Activated CD4-positive, CD25-positive, alpha-beta regulatory T cell treated with anti-CD3 and anti-CD28 coated beads, Interleukin-2, amount 50 U/mL, for 16 hours (primary cell): ENCODE data around the gene EIF5AL1.
"Not testable (repeated sequence)": the region's sequence is repeated elsewhere in the genome, so short reads cannot be mapped to it uniquely, and the experiment has no call there.

ENCODE experiments used
- DNase-seq: peaks from one replicate; pipeline ENCODE4 v3.0.0-alpha.2; 2020; ENCODE audit warnings: low read depth, low spot score

EIF5AL1 gene

DNA sequence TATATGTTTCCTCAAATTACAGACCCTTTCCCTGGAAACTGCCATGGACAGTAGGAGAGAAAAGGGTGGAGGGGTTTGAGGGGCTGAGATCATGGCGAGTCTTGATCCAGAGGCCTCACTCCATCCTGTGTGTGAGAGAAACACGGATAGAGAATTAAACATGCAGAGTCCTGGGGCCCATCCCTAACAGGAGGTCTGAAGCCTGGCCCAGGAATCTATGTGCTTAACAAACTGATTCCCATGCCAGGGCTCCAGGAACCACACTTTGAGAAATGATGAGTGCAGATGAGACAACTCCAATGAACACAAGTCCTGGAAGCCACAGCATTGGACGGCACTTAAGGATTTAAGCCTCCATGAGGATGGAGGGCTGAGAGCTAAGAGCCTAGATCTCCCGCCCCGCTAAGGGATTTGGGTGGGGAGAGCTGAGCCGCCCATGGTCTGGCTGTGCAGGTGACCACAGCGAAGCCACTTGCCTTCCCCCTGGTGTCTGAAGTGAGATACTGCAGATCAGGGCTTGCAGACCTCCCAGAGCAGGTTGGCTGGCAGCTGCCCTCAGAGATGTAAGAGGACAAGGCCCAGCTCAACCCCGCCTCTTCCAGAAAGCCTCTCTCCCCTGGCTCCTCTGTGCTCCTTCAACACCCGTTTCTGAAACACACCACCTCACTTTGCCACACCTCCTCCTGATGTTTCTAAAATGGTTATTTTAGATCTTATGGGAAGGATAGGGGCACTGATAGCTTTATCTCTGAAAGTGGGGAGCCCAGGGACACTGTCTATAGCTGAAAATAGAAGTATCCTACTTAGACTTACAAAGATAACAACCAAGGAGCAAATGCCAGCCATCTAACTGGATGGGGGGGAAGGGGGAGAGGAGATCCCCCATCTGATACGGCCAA is 24.8 kb upstream of the EIF5AL1 start:
- no peak for DNase-seq

DNA sequence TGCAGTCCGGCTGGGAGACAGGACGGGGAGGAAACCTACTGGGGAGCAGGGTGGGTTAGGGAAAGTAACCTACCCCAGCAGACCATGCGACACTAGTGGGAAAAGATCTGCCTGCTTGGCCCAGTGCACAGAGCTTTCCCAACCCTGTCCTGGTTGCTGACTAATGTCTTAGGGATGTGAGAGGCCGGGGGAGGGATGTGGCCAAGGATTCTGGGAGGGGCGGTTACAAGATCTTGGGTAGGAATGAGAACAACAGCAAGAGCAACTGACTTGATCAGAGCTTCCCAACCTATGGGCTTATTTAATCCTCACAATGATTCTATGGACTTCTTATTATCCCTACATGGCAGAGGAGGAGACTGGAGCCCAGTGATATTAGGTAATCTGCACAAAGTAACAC is 24.0 kb upstream of the EIF5AL1 start:
- DNase-seq = no peak

DNA sequence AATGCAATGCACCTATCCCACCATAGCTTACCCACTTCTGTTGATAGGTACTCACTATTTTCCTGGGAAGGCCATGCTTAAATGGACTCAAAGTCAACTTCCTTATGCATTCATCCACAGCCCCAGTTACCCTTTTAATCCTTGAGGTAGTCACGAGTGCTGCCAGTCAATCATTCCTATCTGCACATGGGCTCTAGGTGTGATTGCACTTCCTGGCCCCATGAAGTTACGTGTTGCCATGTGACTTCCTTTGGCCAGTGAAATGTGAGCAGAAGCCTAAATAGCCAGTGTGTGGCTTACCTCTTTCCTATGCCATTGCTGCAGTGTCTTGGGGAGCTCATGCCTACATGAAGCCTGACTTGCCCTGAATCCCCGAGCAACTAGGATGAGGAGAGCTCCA is 23.5 kb upstream of the EIF5AL1 start:
- no peak for DNase-seq

DNA sequence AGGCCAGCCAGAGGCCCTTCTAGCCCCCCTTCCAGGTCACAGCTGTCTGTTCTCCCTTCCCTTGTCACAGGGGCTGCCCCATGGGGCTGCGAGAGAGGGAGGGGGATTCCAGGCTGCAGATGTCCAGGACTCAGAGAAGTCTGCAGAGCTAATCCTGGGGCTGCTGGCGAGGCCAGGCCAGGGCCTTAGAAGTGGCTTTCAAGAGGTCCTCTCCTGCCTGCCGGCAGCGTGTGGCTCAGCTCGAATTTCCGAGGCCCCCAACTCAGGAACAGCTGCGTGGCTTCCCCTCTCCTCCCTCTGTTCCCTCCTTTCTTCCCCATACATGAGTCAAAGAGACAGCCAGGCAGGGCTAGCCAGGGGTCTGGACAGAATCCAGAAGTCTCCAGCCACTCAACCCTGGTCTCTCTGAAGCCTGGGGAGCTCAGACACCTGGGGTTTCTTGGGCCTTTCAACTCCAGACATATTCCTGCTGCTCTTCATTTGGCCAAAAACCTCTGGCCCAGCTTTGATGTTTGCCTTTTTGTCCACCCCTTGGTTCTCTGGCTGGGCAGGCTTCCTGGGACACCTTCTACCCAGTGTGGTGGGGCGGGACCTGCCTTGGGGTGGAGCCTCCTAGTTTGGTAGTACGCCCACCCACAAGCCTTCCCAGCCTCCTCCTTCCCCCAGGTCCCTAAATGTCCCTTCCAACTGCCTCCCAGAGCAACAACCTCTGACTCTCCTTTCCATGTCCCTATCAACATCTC is 21.8 kb upstream of the EIF5AL1 start:
- DNase-seq = no peak

DNA sequence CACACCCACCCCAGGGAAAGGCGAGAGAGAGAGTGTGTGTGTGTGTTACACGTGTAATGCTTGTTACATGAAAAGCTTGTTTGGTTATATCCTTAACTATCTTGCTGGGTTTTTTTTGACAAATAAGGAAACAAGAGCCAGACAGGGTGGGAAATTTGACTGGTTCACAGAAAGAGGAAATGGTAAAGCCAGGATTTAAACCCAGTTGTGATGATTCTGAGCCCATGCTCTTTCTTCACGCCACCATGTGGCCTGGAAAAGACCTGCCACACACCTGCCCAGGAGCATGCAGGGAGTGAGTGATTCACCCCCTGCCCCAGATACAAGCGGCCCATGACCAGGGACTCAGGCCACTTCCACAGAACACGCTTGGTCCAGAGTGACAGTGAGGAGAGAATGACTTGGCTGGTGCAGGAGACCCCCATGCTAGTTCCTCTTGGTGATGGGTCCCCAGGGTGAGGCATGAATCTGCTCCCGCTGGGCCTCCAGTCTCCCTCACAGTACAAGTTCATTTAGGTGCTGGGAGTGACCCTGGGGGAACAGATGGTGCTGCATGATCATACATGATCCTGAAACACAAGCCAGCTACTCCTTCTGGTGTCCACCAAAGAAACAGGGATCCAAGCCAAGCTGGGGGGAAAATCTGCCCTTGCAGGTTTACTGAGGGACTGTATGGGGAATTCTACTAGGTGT is 21.0 kb upstream of the EIF5AL1 start:
- no peak for DNase-seq

DNA sequence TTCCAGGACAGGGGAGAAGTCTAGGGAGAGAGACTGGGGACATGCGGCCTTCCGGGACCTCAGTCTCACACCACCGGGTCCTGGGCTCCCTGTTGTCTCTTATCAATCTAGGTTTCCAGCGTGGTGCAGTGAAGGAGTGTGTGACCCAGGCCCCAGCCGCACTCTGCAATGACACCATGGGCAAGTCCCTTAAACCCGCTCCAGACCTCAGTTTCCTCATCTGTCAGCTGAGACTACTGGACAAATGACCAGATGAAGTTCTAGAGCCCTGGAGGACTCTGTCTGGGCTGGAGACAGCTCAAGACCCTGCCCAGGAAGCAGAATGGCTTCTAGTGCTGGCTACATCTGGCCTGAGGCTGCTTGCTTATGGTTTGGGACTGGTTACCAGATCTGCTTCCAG is 20.1 kb upstream of the EIF5AL1 start:
- DNase-seq = no peak

DNA sequence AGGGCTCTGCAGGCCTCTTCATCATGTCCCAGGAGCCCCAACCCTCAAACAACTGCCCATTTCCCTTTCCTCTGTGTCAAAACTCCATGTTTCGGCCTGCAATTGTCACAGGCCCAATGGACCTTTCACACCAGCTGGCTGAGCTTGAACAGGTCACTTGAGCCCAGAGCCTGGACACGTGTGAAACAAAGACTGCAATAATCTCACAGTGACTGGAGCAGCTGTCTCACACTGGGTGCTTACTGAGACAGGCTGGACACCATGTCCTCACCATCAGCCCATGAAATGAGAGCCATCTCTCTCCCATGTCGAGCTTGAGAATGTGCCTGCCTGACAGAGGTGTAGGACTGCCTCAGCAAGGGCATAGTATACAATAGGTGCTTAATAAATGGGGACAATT is 19.5 kb upstream of the EIF5AL1 start:
- DNase-seq = no peak

DNA sequence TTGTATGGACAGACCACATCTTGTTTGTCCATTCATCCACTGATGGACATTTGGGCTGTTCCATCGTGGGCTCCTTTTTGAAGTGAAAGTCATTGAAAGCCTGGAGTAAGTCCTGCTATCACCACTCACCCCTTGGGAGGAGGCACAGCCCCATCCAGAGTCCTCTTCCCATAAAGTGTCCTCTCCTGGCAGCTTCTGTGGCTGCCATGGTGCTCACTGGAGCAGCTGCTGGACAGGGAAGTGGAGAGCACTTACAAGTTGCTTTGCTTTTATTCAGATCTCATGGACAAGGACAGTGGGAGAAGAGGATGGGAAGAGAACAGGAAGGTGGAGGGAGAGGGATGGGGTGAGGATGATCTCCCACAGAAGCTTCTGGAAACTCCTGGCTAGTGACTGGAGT is 18.5 kb upstream of the EIF5AL1 start:
- DNase-seq = no peak

DNA sequence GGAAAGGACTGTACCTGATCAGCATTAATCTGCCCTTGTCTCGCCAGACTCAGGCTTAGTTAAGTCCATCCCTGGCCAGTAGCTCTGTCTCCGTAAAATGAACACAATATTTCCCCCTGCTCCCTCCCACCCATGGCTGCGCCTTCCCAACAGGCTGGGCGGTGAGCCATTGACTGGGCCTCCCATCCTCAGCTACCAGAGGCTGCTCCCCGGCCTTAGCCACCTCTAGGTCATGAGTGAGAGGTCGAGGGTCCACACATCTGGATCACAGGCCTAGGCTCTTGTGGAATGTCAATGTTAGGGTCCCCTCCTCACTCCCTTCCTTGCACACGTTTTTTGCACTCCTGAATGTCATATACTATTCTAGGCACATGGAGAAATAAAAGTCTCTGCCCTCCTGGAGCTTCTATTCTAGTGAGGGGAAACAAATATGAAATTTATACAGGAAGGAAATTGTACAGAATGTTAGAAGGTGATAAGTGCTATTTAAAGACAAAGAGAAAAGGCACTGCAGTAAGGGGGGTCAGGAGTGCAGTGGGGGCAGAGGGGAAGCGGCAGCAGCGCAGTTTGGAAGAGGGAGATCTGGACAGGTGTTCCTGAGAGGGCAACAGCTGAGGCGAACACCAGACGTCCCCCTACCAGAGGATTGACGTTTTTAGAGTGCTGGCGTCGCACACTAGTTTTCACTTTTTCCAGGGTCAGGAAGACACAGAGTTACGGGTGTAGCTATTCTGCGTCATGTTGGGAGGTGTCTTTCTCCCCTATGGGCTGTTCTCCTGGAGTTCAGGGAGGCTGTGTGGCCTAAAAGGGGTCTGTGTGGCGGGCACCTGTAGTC is 17.2 kb upstream of the EIF5AL1 start:
- DNase-seq = no peak

DNA sequence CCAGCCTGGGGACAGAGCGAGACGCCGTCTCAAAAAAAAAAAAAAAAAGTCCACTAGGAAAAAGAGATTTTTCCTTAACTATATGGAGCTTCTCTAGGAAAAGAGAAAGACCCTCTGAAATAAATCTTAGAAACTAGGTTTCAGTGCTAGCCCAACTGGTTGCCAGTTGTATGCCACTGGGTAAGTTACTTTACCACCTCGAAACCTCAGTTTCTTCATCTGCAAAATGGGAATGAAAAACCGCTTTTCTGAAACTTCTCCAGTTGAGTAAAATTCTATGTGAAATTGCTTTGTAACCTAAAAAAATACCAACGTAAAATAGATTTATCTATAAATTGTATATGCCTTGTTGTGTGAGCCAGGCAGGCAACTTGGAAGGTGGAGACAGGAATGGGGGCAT is 16.5 kb upstream of the EIF5AL1 start:
- DNase-seq = no peak

DNA sequence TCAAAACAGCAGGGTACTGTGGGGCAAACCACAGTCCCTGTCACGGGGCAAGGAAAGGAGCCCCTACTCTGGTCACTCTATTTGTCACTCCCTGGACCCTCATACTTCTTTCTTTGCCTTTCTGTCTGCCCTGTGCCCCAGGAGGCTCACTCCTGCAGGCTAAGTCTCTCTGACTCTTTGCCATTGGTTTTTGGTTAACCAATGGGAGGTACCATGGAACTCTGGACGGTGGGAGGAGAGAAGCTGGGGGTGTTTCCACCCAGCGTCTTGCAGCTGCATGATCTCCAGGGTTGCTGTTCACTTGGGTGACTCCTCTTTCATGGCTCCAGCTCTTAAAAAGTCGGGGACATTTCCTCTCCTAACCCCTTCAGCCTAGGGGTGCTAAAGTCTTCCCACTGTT is 15.4 kb upstream of the EIF5AL1 start:
- no peak for DNase-seq

DNA sequence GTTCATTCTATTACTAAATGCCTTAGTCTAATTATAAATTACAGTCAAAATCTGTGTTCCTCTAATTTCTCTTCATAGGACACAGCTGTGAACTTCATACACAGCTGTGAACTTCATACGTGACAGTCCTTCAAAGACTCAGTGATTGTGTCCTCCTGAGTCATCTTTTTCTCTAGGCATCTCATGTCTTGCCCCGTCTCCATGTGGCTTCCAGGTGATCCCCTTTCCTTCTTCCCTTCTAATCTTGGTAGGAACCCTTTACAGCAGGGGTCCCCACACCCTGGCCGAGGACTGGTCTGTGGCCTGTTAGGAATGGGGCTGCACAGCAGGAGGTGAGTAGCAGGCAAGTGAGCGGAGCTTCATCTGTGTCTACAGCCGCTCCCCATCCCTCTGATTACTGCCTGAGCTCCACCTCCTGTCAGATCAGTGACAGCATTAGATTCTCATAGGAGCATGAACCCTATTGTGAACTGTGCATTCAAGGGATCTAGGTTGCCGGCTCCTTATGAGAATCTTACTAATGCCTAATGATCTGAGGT is 14.0 kb upstream of the EIF5AL1 start:
- DNase-seq = no peak

DNA sequence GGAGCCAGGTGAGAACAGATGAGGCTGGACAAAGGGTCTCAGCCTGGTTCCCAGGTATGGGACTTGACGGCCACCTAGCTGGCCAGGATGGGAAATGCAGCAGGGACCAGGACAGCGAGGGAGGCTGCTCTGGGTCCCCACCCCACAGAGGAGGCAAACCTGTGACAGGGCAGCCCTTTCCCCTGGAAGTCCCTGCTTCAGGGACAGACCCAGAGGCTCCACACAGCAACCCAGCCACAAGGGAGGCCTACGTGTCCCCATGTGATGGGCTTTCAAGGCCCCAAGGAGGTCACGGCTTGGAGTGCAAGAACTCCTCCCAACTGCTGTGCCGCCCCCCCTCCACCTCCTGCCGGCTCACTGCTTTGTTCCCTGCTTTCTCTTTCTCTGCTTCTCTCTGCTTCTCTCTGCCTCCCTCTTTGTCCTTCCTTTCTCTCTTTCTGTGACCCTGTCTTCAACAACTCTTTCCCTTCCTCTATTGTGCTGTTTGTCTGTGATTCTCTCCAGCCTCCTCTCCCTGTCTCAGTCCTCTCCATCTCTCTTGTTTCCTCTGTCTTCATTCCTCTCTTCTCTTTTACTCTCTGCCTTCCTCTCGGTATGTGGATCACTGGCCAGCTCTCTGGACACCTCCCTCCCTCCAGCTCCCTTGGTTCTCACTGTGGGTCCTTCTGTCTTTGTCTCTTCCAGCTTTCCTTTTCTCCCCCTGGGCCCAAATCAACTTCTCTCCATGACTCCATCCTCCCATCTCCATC is 9.6 kb upstream of the EIF5AL1 start:
- DNase-seq = no peak

DNA sequence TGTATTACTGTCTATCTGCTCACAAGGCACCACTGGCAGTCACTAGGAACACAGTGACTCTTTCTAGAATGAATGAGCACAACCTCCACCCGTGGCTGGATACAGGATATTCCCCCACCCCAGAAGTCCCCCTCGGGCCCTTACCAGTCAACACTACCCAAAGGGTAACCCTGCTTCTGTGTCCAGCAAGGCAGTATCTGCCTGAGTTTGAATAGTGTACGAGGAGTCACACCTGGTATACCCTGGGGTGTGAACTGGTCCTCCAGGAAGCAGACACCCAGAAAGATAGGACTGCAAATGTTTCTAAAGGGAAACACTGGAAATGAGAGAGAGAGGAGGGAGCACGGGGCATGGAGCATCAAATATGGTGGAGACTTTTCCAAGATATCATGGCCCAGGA is 8.5 kb upstream of the EIF5AL1 start:
- not testable (repeated sequence) for DNase-seq

DNA sequence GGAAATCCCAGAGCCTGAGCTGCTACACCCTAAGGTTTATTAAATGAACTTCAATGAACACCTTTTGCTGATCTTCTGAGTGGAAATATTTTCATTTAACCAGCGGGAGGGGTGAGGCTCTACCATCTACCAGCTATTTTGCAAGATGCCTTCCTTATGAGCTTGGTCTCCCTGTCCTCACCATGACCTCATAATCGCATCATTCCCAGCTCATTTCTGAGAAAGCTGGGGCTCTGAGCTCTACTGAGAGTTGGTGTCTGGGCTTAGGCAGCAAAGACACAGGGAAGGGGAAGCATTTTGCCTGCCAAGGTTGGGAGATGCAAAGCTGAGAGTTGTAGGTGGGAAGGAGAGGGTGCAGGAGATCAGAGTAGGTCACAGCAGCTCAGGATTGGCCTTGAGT is 7.8 kb upstream of the EIF5AL1 start:
- not testable (repeated sequence) for DNase-seq

DNA sequence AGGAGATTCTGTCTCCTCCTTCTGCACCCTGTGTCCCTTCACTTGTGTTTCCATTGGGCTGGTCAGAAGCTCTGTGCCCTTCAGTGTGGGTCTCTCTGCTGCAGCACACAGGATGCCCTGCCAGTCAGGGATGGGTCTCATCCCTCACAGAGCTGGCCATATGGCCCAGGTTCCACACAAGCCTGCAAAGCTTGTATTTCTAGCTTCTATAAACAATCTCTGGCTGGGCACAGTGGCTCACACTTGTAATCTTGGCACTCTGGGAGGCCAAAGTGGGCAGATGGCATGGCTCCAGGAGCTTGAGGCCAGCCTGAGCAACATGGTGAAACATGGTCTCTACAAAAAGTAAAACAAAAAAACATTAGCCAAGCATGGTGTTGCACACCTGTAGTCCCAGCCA is 7.0 kb upstream of the EIF5AL1 start:
- DNase-seq = not testable (repeated sequence)

DNA sequence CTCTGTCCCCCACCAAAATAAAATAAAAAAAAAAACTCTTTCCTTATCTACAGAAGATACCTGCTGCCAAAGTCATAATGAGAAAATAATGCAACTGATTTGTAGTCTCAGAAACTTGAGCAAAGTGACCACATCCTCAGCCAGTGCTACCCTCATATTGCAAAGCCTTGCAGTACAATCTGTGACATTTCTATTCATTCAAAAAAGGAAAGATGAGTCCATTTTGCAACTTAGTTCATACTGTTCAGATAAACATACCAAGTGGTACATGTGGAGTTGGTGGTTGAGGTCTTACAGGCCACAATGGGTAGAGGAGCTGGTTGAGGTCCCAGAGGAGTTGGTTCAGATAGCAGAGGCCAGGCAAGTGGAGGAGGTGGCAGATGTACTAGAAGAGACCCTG is 6.5 kb upstream of the EIF5AL1 start:
- DNase-seq = no peak

DNA sequence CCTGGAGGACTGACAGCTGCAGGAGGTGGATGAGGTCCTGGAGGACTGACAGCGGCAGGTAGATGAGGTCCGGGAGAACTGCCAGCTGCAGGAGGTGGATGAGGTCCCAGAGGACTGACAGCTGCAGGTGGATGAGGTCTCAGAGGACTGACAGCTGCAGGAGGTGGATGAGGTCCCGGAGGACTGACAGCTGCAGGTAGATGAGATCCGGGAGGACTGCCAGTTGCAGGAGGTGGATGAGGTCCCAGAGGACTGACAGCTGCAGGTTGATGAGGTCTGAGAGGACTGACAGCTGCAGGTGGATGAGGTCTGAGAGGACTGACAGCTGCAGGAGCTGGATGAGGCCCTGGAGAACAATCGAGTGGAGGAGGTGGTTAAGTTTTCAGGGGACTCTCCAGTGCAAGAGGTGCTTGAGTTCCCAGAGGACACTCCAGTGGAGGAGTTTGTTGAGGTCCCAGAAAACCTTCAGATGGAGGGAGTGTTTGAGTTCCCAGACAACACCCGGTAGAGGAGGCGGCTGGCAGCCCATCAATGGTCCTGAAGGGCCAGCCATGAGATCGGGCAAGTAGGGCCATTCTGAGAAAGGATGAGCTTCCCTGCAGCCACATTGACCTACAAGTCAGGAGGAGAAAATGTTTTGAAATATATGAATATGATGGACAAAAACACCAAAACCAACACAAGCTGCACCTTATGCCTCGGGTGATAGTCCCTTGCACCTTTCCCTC is 4.7 kb upstream of the EIF5AL1 start:
- no peak for DNase-seq

DNA sequence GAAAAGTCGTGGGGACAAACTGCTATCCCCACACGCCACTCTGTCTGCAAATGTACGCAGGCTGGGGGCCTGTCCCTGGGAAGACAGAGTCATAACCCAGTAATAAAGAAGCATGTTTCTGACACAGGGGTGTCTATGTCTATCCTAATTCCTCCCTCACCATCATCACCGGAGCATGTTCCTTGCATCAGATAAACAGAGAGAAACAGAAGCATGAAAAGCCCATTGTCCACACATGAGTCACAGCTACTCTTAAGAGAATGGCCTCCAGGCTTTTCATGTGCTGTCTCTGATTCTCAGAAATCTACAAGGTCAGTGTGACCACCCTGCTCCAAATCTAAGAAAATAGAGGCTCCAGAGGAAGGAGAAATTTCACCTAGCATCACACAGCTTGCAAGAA is 4.1 kb upstream of the EIF5AL1 start:
- not testable (repeated sequence) for DNase-seq
